K562 (cell line): ENCODE measurements around the gene PLP2. TPM values are rescaled to one million over a fixed set of nuclear protein-coding genes. Genes with fewer than 3 reads are reported as not detected.

Source experiments
- CAMTA2 ChIP-seq: fragments of 250-450 bp; sonication (Bioruptor Pico); conservative IDR thresholded peaks from 2 replicates; pipeline ENCODE4 v1.5.1; 2022
- CBFA2T2 ChIP-seq: fragments of 450-650 bp; conservative IDR thresholded peaks from 2 replicates; pipeline ENCODE4 v1.6.1; 2017; ENCODE audit warnings: mild to moderate bottlenecking
- CBX5 ChIP-seq: IDR thresholded peaks from 2 replicates; pipeline ENCODE4 v1.6.1; 2014; ENCODE audit warnings: low read depth, borderline replicate concordance
- CEBPZ ChIP-seq: fragments of 150-350 bp; IDR thresholded peaks from 2 replicates; pipeline ENCODE4 v1.6.1; 2014; ENCODE audit warnings: low read depth, mild to moderate bottlenecking, low read length, borderline replicate concordance
- CTCF ChIP-seq, 3 experiments: IDR thresholded peaks in 2 of 3; conservative IDR thresholded peaks in 1 of 3; 2 replicates each; pipeline ENCODE4 v1.5.1; 2011 to 2012; ENCODE audit warnings: low read length in 3 of 3, mild to moderate bottlenecking in 3 of 3, control low read depth in 2 of 3, improper control_type of control experiment in 1 of 3, inconsistent platforms in 1 of 3, low read depth in 1 of 3, mixed read lengths in 1 of 3, moderate library complexity in 1 of 3; ENCODE audit not compliant: insufficient read depth in 2 of 3
- DNMT1 ChIP-seq: fragments of 450-650 bp; IDR thresholded peaks from 2 replicates; pipeline ENCODE4 v1.6.1; 2016; ENCODE audit warnings: antibody characterized with exemption, mild to moderate bottlenecking
- GATA2 ChIP-seq: sonication (generic); formaldehyde crosslinking; IDR thresholded peaks from 2 replicates; pipeline ENCODE4 v1.4.0; 2020; ENCODE audit warnings: mild to moderate bottlenecking, missing genetic modification reagents
- HDAC6 ChIP-seq: IDR thresholded peaks from 2 replicates; pipeline ENCODE4 v1.6.1; 2012; ENCODE audit warnings: low read depth, mild to moderate bottlenecking, control low read depth, inconsistent platforms, low read length, moderate library complexity
- KLF16 ChIP-seq: IDR thresholded peaks from 2 replicates; pipeline ENCODE4 v1.6.1; 2016; ENCODE audit warnings: antibody characterized with exemption
- MITF ChIP-seq: IDR thresholded peaks from 2 replicates; pipeline ENCODE4 v1.6.1; 2014; ENCODE audit warnings: antibody characterized with exemption
- NFE2L1 ChIP-seq: fragments of 450-650 bp; IDR thresholded peaks from 2 replicates; pipeline ENCODE4 v1.6.1; 2016; ENCODE audit warnings: missing genetic modification characterization, low read depth, mild to moderate bottlenecking, missing compliant biosample characterization, moderate library complexity, borderline replicate concordance
- PCBP1 ChIP-seq: fragments of 200-400 bp; formaldehyde crosslinking; IDR thresholded peaks from 2 replicates; pipeline ENCODE4 v1.6.1; 2018; ENCODE audit warnings: mild to moderate bottlenecking, low read depth, low read length; ENCODE audit not compliant: poor library complexity, severe bottlenecking
- POLR3A ChIP-seq: IDR thresholded peaks from 2 replicates; pipeline ENCODE4 v1.6.1; 2011; ENCODE audit warnings: borderline replicate concordance, mild to moderate bottlenecking, moderate library complexity; ENCODE audit not compliant: insufficient read length, insufficient read depth; ENCODE audit errors: extremely low read depth
- POLR3G ChIP-seq: IDR thresholded peaks from 2 replicates; pipeline ENCODE4 v1.6.1; 2011; ENCODE audit not compliant: insufficient read length, insufficient replicate concordance; ENCODE audit errors: extremely low read depth
- TSC22D4 ChIP-seq: fragments of 450-650 bp; IDR thresholded peaks from 2 replicates; pipeline ENCODE4 v1.6.1; 2016; ENCODE audit warnings: missing genetic modification characterization, missing biosample characterization, control low read depth
- TSHZ1 ChIP-seq: fragments of 250-450 bp; sonication (Bioruptor Pico); IDR thresholded peaks from 2 replicates; pipeline ENCODE4 v1.4.0; 2020; ENCODE audit warnings: mild to moderate bottlenecking, moderate library complexity
- U2AF1 ChIP-seq: fragments of 200-400 bp; formaldehyde crosslinking; optimal IDR thresholded peaks from 2 replicates; pipeline ENCODE3; 2017; ENCODE audit warnings: mild to moderate bottlenecking, low read depth, low read length, moderate library complexity
- ZC3H4 ChIP-seq: sonication (generic); formaldehyde crosslinking; IDR thresholded peaks from 2 replicates; pipeline ENCODE4 v1.9.0; 2021; ENCODE audit warnings: missing genetic modification reagents, borderline replicate concordance
- ZKSCAN3 ChIP-seq: fragments of 250-450 bp; sonication (Bioruptor Pico); IDR thresholded peaks from 2 replicates; pipeline ENCODE4 v1.4.0; 2020
- ZNF212 ChIP-seq: fragments of 450-650 bp; formaldehyde crosslinking; IDR thresholded peaks from 2 replicates; pipeline ENCODE4 v1.4.0; 2020; ENCODE audit warnings: mild to moderate bottlenecking
- polyA plus RNA-seq, 8 experiments: library from polyadenylated mRNA; depleted of rRNA in 4 of 8; stranded (reverse) in 5 of 8; unstranded in 3 of 8; fragments of >200 nt; fragmentation: Nextera tagmentation in 2 of 8; fragmentation: Illumina TruSeq in 1 of 8; extraction: Ambion mirVana in 2 of 8; extraction: Trizol in 1 of 8; gene quantifications; 2 replicates each; pipeline versions ENCODE4 v1.2.1 to v1.2.3, GENCODE V29; 2011 to 2014; ENCODE audit warnings: inconsistent platforms in 1 of 8, missing spikeins in 1 of 8
- total RNA-seq, 7 experiments: library from RNA; depleted of rRNA in 6 of 7; stranded (reverse); fragments of >200 nt in 6 of 7; fragmentation: Illumina TruSeq in 2 of 7; extraction: Trizol in 2 of 7; gene quantifications; 2 replicates each; pipeline versions ENCODE4 v1.2.1 to v1.2.3, GENCODE V29; 2011 to 2021; ENCODE audit warnings: low replicate concordance in 1 of 7

The PLP2 gene
- total and polyA plus RNA-seq, 9 of the 15 experiments (the other 6 are each of a cell fraction or from before 2014, with no cell fraction given): 34.7 to 236 (median 112) TPM

GRCh38 chrX:49139713-49140112 lies 32.0 kb upstream of the PLP2 start (continued):
- no peak for TF ChIP-seq POLR3A
- TF ChIP-seq TSC22D4 (tag): no peak
- no peak for TF ChIP-seq GATA2
- peak; percentile 27; the same call in 1 of the 2 replicates for TF ChIP-seq CBFA2T2
- no peak for TF ChIP-seq ZC3H4
- TF ChIP-seq PCBP1: no peak
- TF ChIP-seq DNMT1: no peak
- no peak for TF ChIP-seq CEBPZ
- TF ChIP-seq CTCF (IDR thresholded peaks at IDR 0.05 in 2 of 3, conservative IDR thresholded peaks at IDR 0.05 in 1 of 3; ENCODE audit: insufficient read depth in 2 of 3, low read depth in 1 of 3, low read length in 3 of 3): no peak
- TF ChIP-seq TSHZ1 (CRISPR knock-in tag): no peak
- TF ChIP-seq ZKSCAN3 (CRISPR knock-in tag): no peak
- TF ChIP-seq NFE2L1 (tag): no peak
- no peak for TF ChIP-seq U2AF1
- TF ChIP-seq ZNF212: no peak
- no peak for TF ChIP-seq POLR3G
- TF ChIP-seq CAMTA2 (CRISPR knock-in tag): no peak
- TF ChIP-seq CBX5: peak; percentile 86
- no peak for TF ChIP-seq KLF16
- TF ChIP-seq HDAC6: no peak
- TF ChIP-seq MITF: no peak
